GM23248 (cell line): ENCODE results near the gene ANGPTL2. TPM values are rescaled to one million over a fixed set of nuclear protein-coding genes. Genes with fewer than 3 reads are reported as not detected.

ENCODE experiments used
- DNase-seq: peaks from one replicate; pipeline ENCODE4 v3.0.0-alpha.2; 2015
- H2AFZ ChIP-seq: fragments of 200-600 bp; sonication (generic); 2 replicates; pipeline ENCODE4 v1.6.1; 2016; ENCODE audit warnings: antibody characterized with exemption
- H3F3A ChIP-seq: fragments of 200-600 bp; sonication (generic); 2 replicates; pipeline ENCODE4 v1.6.1; 2016; ENCODE audit warnings: mild to moderate bottlenecking, antibody characterized with exemption, mixed run types; ENCODE audit not compliant: insufficient read depth
- H3K27ac ChIP-seq: fragments of 200-600 bp; sonication (generic); 2 replicates; pipeline ENCODE4 v1.5.1; 2016; ENCODE audit warnings: mild to moderate bottlenecking
- H3K27me3 ChIP-seq: fragments of 200-600 bp; sonication (generic); replicated peaks from 2 replicates; pipeline ENCODE4 v1.6.1; 2016; ENCODE audit warnings: mild to moderate bottlenecking; ENCODE audit not compliant: insufficient read depth
- H3K36me3 ChIP-seq: fragments of 200-600 bp; sonication (generic); 2 replicates; pipeline ENCODE4 v1.6.1; 2016; ENCODE audit warnings: low read depth, mild to moderate bottlenecking
- H3K4me1 ChIP-seq: fragments of 200-600 bp; sonication (generic); 2 replicates; pipeline ENCODE4 v1.6.1; 2016; ENCODE audit warnings: mild to moderate bottlenecking; ENCODE audit not compliant: insufficient read depth
- H3K4me2 ChIP-seq: fragments of 200-600 bp; sonication (generic); one replicate; pipeline ENCODE4 v1.6.1; 2016; ENCODE audit warnings: mild to moderate bottlenecking; ENCODE audit not compliant: unreplicated experiment
- H3K4me3 ChIP-seq: fragments of 200-600 bp; sonication (generic); 2 replicates; pipeline ENCODE4 v1.5.1; 2016; ENCODE audit warnings: mild to moderate bottlenecking
- H3K79me2 ChIP-seq: fragments of 200-600 bp; sonication (generic); 2 replicates; pipeline ENCODE4 v1.6.1; 2016; ENCODE audit warnings: mild to moderate bottlenecking; ENCODE audit not compliant: insufficient read depth
- H3K9ac ChIP-seq: fragments of 200-600 bp; sonication (generic); 2 replicates; pipeline ENCODE4 v1.6.1; 2016; ENCODE audit warnings: mild to moderate bottlenecking
- H3K9me2 ChIP-seq: fragments of 200-600 bp; sonication (generic); 2 replicates; pipeline ENCODE4 v1.6.1; 2016; ENCODE audit warnings: mixed run types, mild to moderate bottlenecking, moderate library complexity; ENCODE audit not compliant: insufficient read depth
- H3K9me3 ChIP-seq: fragments of 200-600 bp; sonication (generic); one replicate; pipeline ENCODE4 v1.6.1; 2017; ENCODE audit warnings: low read depth
- H4K20me1 ChIP-seq: fragments of 200-600 bp; sonication (generic); 2 replicates; pipeline ENCODE4 v1.6.0; 2016; ENCODE audit not compliant: insufficient read depth
- EZH2 ChIP-seq: fragments of 200-600 bp; sonication (generic); IDR thresholded peaks from 2 replicates; pipeline ENCODE4 v1.6.1; 2018; ENCODE audit warnings: antibody characterized with exemption, mild to moderate bottlenecking; ENCODE audit not compliant: insufficient read depth, poor library complexity, severe bottlenecking
- EZH2phosphoT487 ChIP-seq: fragments of 200-600 bp; sonication (generic); IDR thresholded peaks from 2 replicates; pipeline ENCODE4 v1.6.1; 2018; ENCODE audit warnings: antibody characterized with exemption, moderate library complexity, mild to moderate bottlenecking, low read depth; ENCODE audit not compliant: insufficient read depth
- WGBS, 2 experiments: methylation state at CpG; one replicate each; pipeline ENCODE4 v1.1.6; 2015 to 2017; ENCODE audit warnings: low lambda C conversion rate in 2 of 2, low coverage in 1 of 2; ENCODE audit errors: missing lambda C conversion rate in 2 of 2; 5-methylcytosine and 5-hydroxymethylcytosine counted together
- in situ Hi-C: fragments of 300-500 bp; cut with MboI; formaldehyde crosslinking; loops from 2 replicates; pipeline ENCODE4 v1.15.0; 2020
- polyA plus RNA-seq: library from polyadenylated mRNA; unstranded; fragments of >200 nt; fragmentation: Nextera tagmentation; extraction: Ambion mirVana; gene quantifications from 2 replicates; pipeline ENCODE4 v1.2.1, GENCODE V29; 2016
- total RNA-seq: library from RNA; depleted of rRNA; stranded (reverse); fragments of >200 nt; shearing (Covaris generic); gene quantifications from 2 replicates; pipeline ENCODE4 v1.2.3, GENCODE V29; 2014

Gene ANGPTL2
- total and polyA plus RNA-seq, 2 experiments from 2014 or later = 8.8 to 12.3 TPM

GRCh38 chr9:127099664-127100063, 22.8 kb downstream of the ANGPTL2 start:
- no peak overlapping the region for H3K9ac ChIP-seq
- H3K36me3 ChIP-seq = no peaks in the 10 kb centered on the region
- no peak overlapping the region for H3K4me3 ChIP-seq
- no peaks in the 10 kb centered on the region for H3K9me3 ChIP-seq
- no peak overlapping the region for H2AFZ ChIP-seq
- H3K27me3 ChIP-seq = no peaks in the 10 kb centered on the region
- H3F3A ChIP-seq = no peaks in the 10 kb centered on the region
- no peaks in the 10 kb centered on the region for H4K20me1 ChIP-seq
- H3K4me2 ChIP-seq = no peak overlapping the region
- H3K79me2 ChIP-seq = no peaks in the 10 kb centered on the region
- no peak for DNase-seq
- TF ChIP-seq EZH2 (no peak), EZH2phosphoT487 (no peak)
- H3K4me1 ChIP-seq = peaks cover 3% of the 10 kb centered on the region; the same call in 1 of the 2 replicates
- no peaks in the 10 kb centered on the region for H3K9me2 ChIP-seq
- in situ Hi-C loops = no loop called here
- WGBS, 2 experiments = 46 to 61% methylated on average over 3 of the region's 3 CpGs
- H3K27ac ChIP-seq = no peak overlapping the region

GRCh38 chr9:127098916-127099553, 23.4 kb downstream of the ANGPTL2 start:
- no peak overlapping the region for H3K4me3 ChIP-seq
- H3K9me3 ChIP-seq = no peaks in the 10 kb centered on the region
- DNase-seq = peak; percentile 25
- no peak overlapping the region for H3K4me2 ChIP-seq
- no peaks in the 10 kb centered on the region for H3K36me3 ChIP-seq
- no peaks in the 10 kb centered on the region for H4K20me1 ChIP-seq
- no peaks in the 10 kb centered on the region for H3K79me2 ChIP-seq
- H3K9me2 ChIP-seq = no peaks in the 10 kb centered on the region
- in situ Hi-C loops = no loop called here
- no peak overlapping the region for H2AFZ ChIP-seq
- H3K4me1 ChIP-seq = peaks cover 3% of the 10 kb centered on the region; the same call in 1 of the 2 replicates
- H3K27me3 ChIP-seq = no peaks in the 10 kb centered on the region
- no peak for TF ChIP-seq EZH2
- TF ChIP-seq EZH2phosphoT487 = no peak
- 64 to 66% methylated on average over 7 of the region's 7 CpGs for WGBS, 2 experiments
- no peak overlapping the region for H3K27ac ChIP-seq
- H3F3A ChIP-seq = no peaks in the 10 kb centered on the region
- 0 out of 2 replicates have a peak overlapping the region, but pooled peaks have one; percentile 25 for H3K9ac ChIP-seq

GRCh38 chr9:127097683-127098082, 24.8 kb downstream of the ANGPTL2 start:
- no peak for DNase-seq
- Histone ChIP-seq H3K4me1 (peaks cover 3% of the 10 kb centered on the region; the same call in 1 of the 2 replicates), H3F3A (no peaks in the 10 kb centered on the region), H3K9me3 (no peaks in the 10 kb centered on the region), H3K27ac (no peak overlapping the region), H3K9ac (no peak overlapping the region), H3K4me3 (no peak overlapping the region), H4K20me1 (no peaks in the 10 kb centered on the region), H3K79me2 (no peaks in the 10 kb centered on the region), H3K4me2 (no peak overlapping the region), H3K27me3 (no peaks in the 10 kb centered on the region), H3K9me2 (no peaks in the 10 kb centered on the region), H2AFZ (no peak overlapping the region), H3K36me3 (no peaks in the 10 kb centered on the region)
- TF ChIP-seq EZH2 = no peak
- WGBS, 2 experiments = 96 to 98% methylated on average over 5 of the region's 5 CpGs
- in situ Hi-C loops = no loop called here

- no peaks in the 10 kb centered on the region for H3K9me3 ChIP-seq
- no peak overlapping the region for H2AFZ ChIP-seq
- no peaks in the 10 kb centered on the region for H3K36me3 ChIP-seq
- H3K4me3 ChIP-seq = no peak overlapping the region
- in situ Hi-C loops = no loop called here
- H3K79me2 ChIP-seq = no peaks in the 10 kb centered on the region
- DNase-seq = no peak
- no peaks in the 10 kb centered on the region for H4K20me1 ChIP-seq
- no peak overlapping the region for H3K27ac ChIP-seq
- H3K27me3 ChIP-seq = no peaks in the 10 kb centered on the region
- WGBS, 2 experiments = 91 to 92% methylated on average over 13 of the region's 13 CpGs
- peaks cover 3% of the 10 kb centered on the region; the same call in 1 of the 2 replicates for H3K4me1 ChIP-seq
- H3K4me2 ChIP-seq = no peak overlapping the region
- no peaks in the 10 kb centered on the region for H3F3A ChIP-seq
- H3K9ac ChIP-seq = no peak overlapping the region
- TF ChIP-seq EZH2 = no peak
- TF ChIP-seq EZH2phosphoT487 = no peak
- H3K9me2 ChIP-seq = no peaks in the 10 kb centered on the region
Observed at GRCh38 chr9:127096208-127096607, 26.2 kb downstream of the ANGPTL2 start.

GRCh38 chr9:127095411-127095810, 27.0 kb downstream of the ANGPTL2 start:
- Histone ChIP-seq H3K4me1 (peaks cover 3% of the 10 kb centered on the region; the same call in 1 of the 2 replicates), H3K27ac (no peak overlapping the region), H3K4me3 (no peak overlapping the region), H3K9ac (no peak overlapping the region), H3K27me3 (no peaks in the 10 kb centered on the region), H3F3A (no peaks in the 10 kb centered on the region), H3K4me2 (no peak overlapping the region), H3K9me2 (no peaks in the 10 kb centered on the region), H4K20me1 (no peaks in the 10 kb centered on the region), H3K36me3 (no peaks in the 10 kb centered on the region), H3K9me3 (no peaks in the 10 kb centered on the region), H2AFZ (no peak overlapping the region), H3K79me2 (no peaks in the 10 kb centered on the region)
- in situ Hi-C loops = no loop called here
- TF ChIP-seq EZH2 = no peak
- TF ChIP-seq EZH2phosphoT487 = no peak
- 95 to 98% methylated on average over 5 of the region's 5 CpGs for WGBS, 2 experiments
- DNase-seq = no peak
